PC-9 (cell line): Measurements from ENCODE around the gene KLK4.

Experiments
- EZH2 ChIP-seq: fragments of 200-600 bp; sonication (generic); IDR thresholded peaks from 2 replicates; pipeline ENCODE4 v1.8.0; 2017; ENCODE audit warnings: antibody characterized with exemption, low read depth
- TF ChIP-seq, protein P1 (sequence below): fragments of 200-600 bp; sonication (generic); conservative IDR thresholded peaks from 2 replicates; pipeline ENCODE4 v1.6.1; 2017; ENCODE audit warnings: mixed run types, antibody characterized with exemption, mild to moderate bottlenecking, moderate library complexity

DNA sequence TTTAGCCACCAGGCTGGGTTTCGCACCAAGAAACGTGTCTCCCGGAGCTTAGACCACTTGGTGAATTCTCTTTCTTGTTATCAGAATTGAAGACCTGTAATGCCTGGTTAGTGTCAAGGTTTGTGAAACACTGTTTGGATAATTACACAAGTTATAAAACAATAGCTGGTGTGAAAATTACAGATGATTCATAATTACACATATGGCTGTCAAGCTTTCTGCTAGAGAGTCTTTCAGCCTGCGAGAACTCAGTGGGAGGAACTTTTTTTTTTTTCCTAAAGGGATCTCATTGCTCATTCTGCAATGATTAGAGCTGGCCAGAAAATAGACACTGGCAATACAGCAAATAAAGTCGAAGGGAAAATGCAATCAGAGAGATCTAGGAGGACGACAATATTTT, 13.4 kb upstream of the KLK4 start:
- TF ChIP-seq, protein P1, sequence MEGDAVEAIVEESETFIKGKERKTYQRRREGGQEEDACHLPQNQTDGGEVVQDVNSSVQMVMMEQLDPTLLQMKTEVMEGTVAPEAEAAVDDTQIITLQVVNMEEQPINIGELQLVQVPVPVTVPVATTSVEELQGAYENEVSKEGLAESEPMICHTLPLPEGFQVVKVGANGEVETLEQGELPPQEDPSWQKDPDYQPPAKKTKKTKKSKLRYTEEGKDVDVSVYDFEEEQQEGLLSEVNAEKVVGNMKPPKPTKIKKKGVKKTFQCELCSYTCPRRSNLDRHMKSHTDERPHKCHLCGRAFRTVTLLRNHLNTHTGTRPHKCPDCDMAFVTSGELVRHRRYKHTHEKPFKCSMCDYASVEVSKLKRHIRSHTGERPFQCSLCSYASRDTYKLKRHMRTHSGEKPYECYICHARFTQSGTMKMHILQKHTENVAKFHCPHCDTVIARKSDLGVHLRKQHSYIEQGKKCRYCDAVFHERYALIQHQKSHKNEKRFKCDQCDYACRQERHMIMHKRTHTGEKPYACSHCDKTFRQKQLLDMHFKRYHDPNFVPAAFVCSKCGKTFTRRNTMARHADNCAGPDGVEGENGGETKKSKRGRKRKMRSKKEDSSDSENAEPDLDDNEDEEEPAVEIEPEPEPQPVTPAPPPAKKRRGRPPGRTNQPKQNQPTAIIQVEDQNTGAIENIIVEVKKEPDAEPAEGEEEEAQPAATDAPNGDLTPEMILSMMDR = no peak
- TF ChIP-seq EZH2 = no peak
